Mesenchymal stem cell (in vitro differentiated cells and primary cell): ENCODE data around the gene VIPAS39.
A peak's percentile ranks its signal among the peaks of the same experiment; 100 is the strongest.

Experiments
- DNase-seq: peaks from one replicate; pipeline ENCODE4 v3.0.0-alpha.2; 2013
- H2AFZ ChIP-seq: one replicate; pipeline ENCODE4 v1.6.1; 2013; ENCODE audit warnings: low read depth, mild to moderate bottlenecking, control low read depth, inconsistent platforms, low read length, moderate library complexity
- H2AK5ac ChIP-seq: 2 replicates; pipeline ENCODE4 v1.6.1; 2013; ENCODE audit warnings: low read length, moderate library complexity, mild to moderate bottlenecking, inconsistent platforms; ENCODE audit not compliant: severe bottlenecking
- H2BK120ac ChIP-seq: one replicate; pipeline ENCODE4 v1.6.1; 2013; ENCODE audit warnings: low read depth, mild to moderate bottlenecking, inconsistent platforms, low read length, moderate library complexity
- H2BK12ac ChIP-seq, 2 experiments: one replicate each; pipeline ENCODE4 v1.6.1; 2013; ENCODE audit warnings: inconsistent platforms in 2 of 2, low read length in 2 of 2, mild to moderate bottlenecking in 2 of 2, moderate library complexity in 2 of 2, control low read depth in 1 of 2
- H2BK15ac ChIP-seq: one replicate; pipeline ENCODE4 v1.6.1; 2013; ENCODE audit warnings: mild to moderate bottlenecking, low read depth, inconsistent platforms; ENCODE audit not compliant: poor library complexity, severe bottlenecking
- H2BK5ac ChIP-seq: 2 replicates; pipeline ENCODE4 v1.6.1; 2013; ENCODE audit warnings: low read depth, mild to moderate bottlenecking, low read length, control low read depth, inconsistent platforms; ENCODE audit not compliant: poor library complexity, severe bottlenecking
- H3K14ac ChIP-seq, 2 experiments: one replicate each; pipeline ENCODE4 v1.6.1; 2013; ENCODE audit warnings: inconsistent platforms in 2 of 2, low read length in 2 of 2, control low read depth in 1 of 2, mild to moderate bottlenecking in 1 of 2, moderate library complexity in 1 of 2
- H3K18ac ChIP-seq, 2 experiments: one replicate each; pipeline ENCODE4 v1.6.1; 2013; ENCODE audit warnings: inconsistent platforms in 2 of 2, low read length in 2 of 2, control low read depth in 1 of 2, low read depth in 1 of 2, mild to moderate bottlenecking in 1 of 2
- H3K23ac ChIP-seq, 2 experiments: one replicate each; pipeline ENCODE4 v1.6.1; 2013; ENCODE audit warnings: inconsistent platforms in 2 of 2, low read length in 2 of 2, mild to moderate bottlenecking in 2 of 2, moderate library complexity in 2 of 2, control low read depth in 1 of 2
- H3K27ac ChIP-seq: 2 replicates; pipeline ENCODE4 v1.5.1; 2013; ENCODE audit warnings: mild to moderate bottlenecking, moderate library complexity, low read length, control low read depth, inconsistent platforms; ENCODE audit not compliant: poor library complexity, severe bottlenecking
- H3K27me3 ChIP-seq, 2 experiments: 2 replicates each; pipeline versions ENCODE4 v1.6.1 to v1.7.0; 2013; ENCODE audit warnings: low read length in 2 of 2, mild to moderate bottlenecking in 2 of 2, moderate library complexity in 2 of 2, control low read depth in 1 of 2, inconsistent platforms in 1 of 2; ENCODE audit not compliant: control insufficient read depth in 1 of 2, insufficient read depth in 1 of 2
- H3K36me3 ChIP-seq, 2 experiments: 2 replicates each; pipeline versions ENCODE4 v1.6.1 to v1.7.0; 2013; ENCODE audit warnings: low read length in 2 of 2, control low read depth in 1 of 2, inconsistent platforms in 1 of 2, low read depth in 1 of 2, mild to moderate bottlenecking in 1 of 2; ENCODE audit not compliant: insufficient read depth in 2 of 2, control insufficient read depth in 1 of 2
- H3K4ac ChIP-seq, 2 experiments: one replicate each; pipeline ENCODE4 v1.6.1; 2013; ENCODE audit warnings: inconsistent platforms in 2 of 2, low read length in 2 of 2, mild to moderate bottlenecking in 2 of 2, moderate library complexity in 2 of 2, control low read depth in 1 of 2, low read depth in 1 of 2
- H3K4me1 ChIP-seq: 2 replicates; pipeline ENCODE4 v1.6.1; 2013; ENCODE audit warnings: low read depth, low read length, control low read depth; ENCODE audit not compliant: control insufficient read depth, insufficient read depth
- H3K4me2 ChIP-seq: 2 replicates; pipeline ENCODE4 v1.6.1; 2013; ENCODE audit warnings: low read length, mild to moderate bottlenecking, inconsistent platforms; ENCODE audit not compliant: poor library complexity, severe bottlenecking
- H3K4me3 ChIP-seq, 2 experiments: 2 replicates each; pipeline versions ENCODE4 v1.5.1 to v1.7.0; 2013; ENCODE audit warnings: low read length in 2 of 2, mild to moderate bottlenecking in 2 of 2, control low read depth in 1 of 2, low read depth in 1 of 2; ENCODE audit not compliant: insufficient read depth in 1 of 2
- H3K79me1 ChIP-seq: replicated peaks from 2 replicates; pipeline ENCODE4 v1.6.1; 2013; ENCODE audit warnings: mild to moderate bottlenecking, control low read depth, low read length, inconsistent platforms; ENCODE audit not compliant: poor library complexity, severe bottlenecking
- H3K9ac ChIP-seq: 2 replicates; pipeline ENCODE4 v1.7.0; 2013; ENCODE audit warnings: mild to moderate bottlenecking, low read length, moderate library complexity
- H3K9me3 ChIP-seq: 2 replicates; pipeline ENCODE4 v1.7.0; 2013; ENCODE audit warnings: mild to moderate bottlenecking, low read length; ENCODE audit not compliant: control insufficient read depth
- H4K8ac ChIP-seq: one replicate; pipeline ENCODE4 v1.6.1; 2013; ENCODE audit warnings: inconsistent platforms, mild to moderate bottlenecking, low read length, moderate library complexity
- H4K91ac ChIP-seq: one replicate; pipeline ENCODE4 v1.6.1; 2013; ENCODE audit warnings: mild to moderate bottlenecking, low read length, inconsistent platforms
- WGBS: methylation state at CpG from one replicate; pipeline ENCODE4 v1.1.7; 2013; ENCODE audit warnings: mixed read lengths; 5-methylcytosine and 5-hydroxymethylcytosine counted together

Gene VIPAS39

DNA sequence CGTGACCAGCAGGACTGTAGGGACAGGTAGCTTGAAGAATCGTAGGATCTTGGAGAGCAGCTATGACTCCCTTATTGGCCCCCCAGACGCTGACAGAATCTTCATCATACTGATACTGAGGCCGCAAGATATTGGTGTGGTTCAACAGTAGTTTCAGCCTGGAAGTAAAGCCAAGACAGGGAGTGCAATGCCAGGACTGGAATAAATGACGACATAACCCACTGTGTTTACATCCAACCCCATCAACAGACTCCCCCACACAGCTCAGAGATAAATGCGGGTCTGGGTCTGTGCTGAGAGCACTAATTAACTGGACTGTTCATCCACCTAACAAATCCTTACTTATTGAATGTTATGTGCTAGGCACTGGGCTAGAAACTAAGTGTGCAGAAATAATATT lies 50.7 kb downstream of the VIPAS39 start:
- H3K18ac ChIP-seq, result no peak overlapping the region
- H2BK5ac ChIP-seq, result no peak overlapping the region
- peaks cover 0 to 3% of the 10 kb centered on the region in 2 experiments for H3K36me3 ChIP-seq
- no peak overlapping the region for H3K9ac ChIP-seq
- no peak overlapping the region for H2BK15ac ChIP-seq
- H3K27me3 ChIP-seq, result no peaks in the 10 kb centered on the region
- H2BK12ac ChIP-seq, result no peak overlapping the region
- no peaks in the 10 kb centered on the region for H3K4me1 ChIP-seq
- no peaks in the 10 kb centered on the region for H3K9me3 ChIP-seq
- H3K4me2 ChIP-seq, result no peak overlapping the region
- no peak overlapping the region for H2BK120ac ChIP-seq
- H4K8ac ChIP-seq, result no peak overlapping the region
- no peak overlapping the region for H4K91ac ChIP-seq
- DNase-seq, result no peak
- H2AK5ac ChIP-seq, result no peak overlapping the region
- no peak overlapping the region for H3K4ac ChIP-seq
- no peaks in the 10 kb centered on the region for H3K79me1 ChIP-seq
- no peak overlapping the region for H3K14ac ChIP-seq
- WGBS, result 71% methylated on average over 6 of the region's 6 CpGs
- H2AFZ ChIP-seq, result no peak overlapping the region
- no peak overlapping the region for H3K23ac ChIP-seq
- no peak overlapping the region for H3K4me3 ChIP-seq
- H3K27ac ChIP-seq, result no peak overlapping the region

DNA sequence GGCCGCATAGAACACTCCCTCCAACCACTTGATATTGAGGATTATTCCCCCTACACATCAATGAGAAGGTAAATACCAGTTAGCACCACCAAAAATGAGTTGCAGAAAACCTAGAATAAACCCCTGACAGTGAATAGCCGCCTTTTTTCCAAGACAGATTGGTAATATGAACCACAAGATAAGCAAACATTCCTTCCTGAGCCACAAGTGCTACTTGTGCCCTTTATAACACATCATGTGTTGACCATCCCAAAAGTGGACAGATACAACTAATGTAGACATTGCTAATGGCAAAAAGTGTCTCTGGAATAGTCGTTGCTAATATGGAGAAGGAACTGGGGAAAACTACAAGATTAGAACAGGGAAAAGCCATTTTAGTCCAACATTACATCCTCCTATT lies 51.3 kb downstream of the VIPAS39 start:
- Histone ChIP-seq H3K9ac (no peak overlapping the region), H2BK120ac (no peak overlapping the region), H2BK12ac (no peak overlapping the region), H4K8ac (no peak overlapping the region), H3K27me3 (no peaks in the 10 kb centered on the region), H2AFZ (no peak overlapping the region), H2BK5ac (no peak overlapping the region), H3K18ac (no peak overlapping the region), H3K14ac (no peak overlapping the region), H3K27ac (no peak overlapping the region), H3K9me3 (no peaks in the 10 kb centered on the region), H2AK5ac (no peak overlapping the region), H3K79me1 (no peaks in the 10 kb centered on the region), H4K91ac (no peak overlapping the region), H3K4me1 (no peaks in the 10 kb centered on the region), H3K4me3 (no peak overlapping the region), H3K4ac (no peak overlapping the region), H3K4me2 (peak overlapping the region; percentile 16), H3K36me3 (peaks cover 0 to 3% of the 10 kb centered on the region in 2 experiments), H2BK15ac (no peak overlapping the region), H3K23ac (no peak overlapping the region)
- DNase-seq, result no peak
- 69% methylated on average over 2 of the region's 3 CpGs for WGBS

DNA sequence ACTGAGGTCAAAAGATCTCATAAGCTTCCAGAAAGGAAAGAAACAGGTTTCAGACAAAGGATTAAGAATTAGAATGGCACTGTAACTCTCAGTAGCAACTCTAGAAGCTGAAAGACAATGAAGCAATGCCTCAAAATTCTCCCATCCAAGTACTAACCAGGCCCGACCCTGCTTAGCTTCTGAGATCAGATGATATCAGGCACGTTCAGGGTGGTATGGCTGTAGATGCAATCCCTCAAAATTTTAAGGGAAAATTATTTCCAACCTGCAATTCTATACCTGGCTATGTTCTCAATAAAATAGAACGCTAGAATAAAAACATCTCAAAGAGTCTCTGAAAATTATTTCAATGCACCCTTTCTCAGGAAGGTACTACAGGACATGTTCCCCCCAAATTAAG lies 53.6 kb downstream of the VIPAS39 start:
- no peak overlapping the region for H3K23ac ChIP-seq
- no peak overlapping the region for H3K14ac ChIP-seq
- no peak overlapping the region for H2BK15ac ChIP-seq
- no peak overlapping the region for H4K8ac ChIP-seq
- no peak for DNase-seq
- no peaks in the 10 kb centered on the region for H3K27me3 ChIP-seq
- H2AK5ac ChIP-seq, result no peak overlapping the region
- H3K9me3 ChIP-seq, result no peaks in the 10 kb centered on the region
- H3K79me1 ChIP-seq, result no peaks in the 10 kb centered on the region
- H2BK12ac ChIP-seq, result no peak overlapping the region
- H2AFZ ChIP-seq, result no peak overlapping the region
- no peak overlapping the region for H3K4me2 ChIP-seq
- H2BK5ac ChIP-seq, result no peak overlapping the region
- no peak overlapping the region for H3K4me3 ChIP-seq
- no peak overlapping the region for H3K27ac ChIP-seq
- peaks cover 0 to 3% of the 10 kb centered on the region in 2 experiments for H3K36me3 ChIP-seq
- WGBS, result 84% methylated on average over 2 of the region's 3 CpGs
- no peak overlapping the region for H2BK120ac ChIP-seq
- no peak overlapping the region for H3K18ac ChIP-seq
- H3K4me1 ChIP-seq, result no peaks in the 10 kb centered on the region
- H3K4ac ChIP-seq, result no peak overlapping the region
- no peak overlapping the region for H4K91ac ChIP-seq
- H3K9ac ChIP-seq, result no peak overlapping the region

DNA sequence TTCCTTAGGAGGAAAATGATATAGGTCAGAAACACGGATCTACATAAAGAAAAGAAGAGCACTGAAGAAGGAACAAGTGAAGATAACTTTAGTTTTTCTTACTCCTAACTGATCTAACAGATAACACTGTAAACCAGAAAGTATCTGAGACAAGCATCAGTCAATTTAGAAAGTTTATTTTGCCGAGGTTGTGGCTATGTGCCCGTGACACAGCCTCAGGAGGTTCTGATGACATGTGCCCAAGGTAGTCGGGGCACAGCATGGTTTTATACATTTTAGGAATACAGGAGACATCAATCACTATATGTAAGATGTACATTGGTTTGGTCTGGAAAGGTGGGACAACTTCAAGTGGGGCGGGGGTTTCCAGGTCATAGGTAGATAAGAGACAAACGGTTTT lies 57.2 kb downstream of the VIPAS39 start:
- no peak overlapping the region for H2BK15ac ChIP-seq
- 80% methylated on average over 5 of the region's 6 CpGs for WGBS

More for the DNA sequence above, 57.2 kb downstream of the VIPAS39 start:
- Histone ChIP-seq H2AK5ac (no peak overlapping the region), H2AFZ (no peak overlapping the region), H3K36me3 (peaks cover 0 to 3% of the 10 kb centered on the region in 2 experiments), H3K4me1 (no peaks in the 10 kb centered on the region), H3K9ac (no peak overlapping the region), H4K8ac (no peak overlapping the region), H2BK120ac (no peak overlapping the region), H3K9me3 (no peaks in the 10 kb centered on the region), H3K4me3 (no peak overlapping the region), H2BK12ac (no peak overlapping the region), H3K27me3 (no peaks in the 10 kb centered on the region), H2BK5ac (no peak overlapping the region), H3K23ac (no peak overlapping the region), H3K4me2 (no peak overlapping the region), H3K4ac (no peak overlapping the region), H3K27ac (no peak overlapping the region), H3K18ac (no peak overlapping the region), H3K79me1 (no peaks in the 10 kb centered on the region), H4K91ac (no peak overlapping the region), H3K14ac (no peak overlapping the region)
- no peak for DNase-seq
